Stimulated activated naive CD4-positive, alpha-beta T cell treated with Interleukin-2 at 50 U/mL for 16 hours (primary cell): ENCODE results near the gene TNFRSF25.
A peak's percentile ranks its signal among the peaks of the same experiment; 100 is the strongest.
"Not testable (repeated sequence)": the region's sequence is repeated elsewhere in the genome, so short reads cannot be mapped to it uniquely, and the experiment has no call there.

ENCODE experiments used
- DNase-seq: peaks from one replicate; lab custom pipeline; 2025; lab: John Stamatoyannopoulos, UW

TNFRSF25 gene

GRCh38 chr1:6435547-6435946, 30.4 kb downstream of the TNFRSF25 start:
- DNase-seq = no peak

DNA sequence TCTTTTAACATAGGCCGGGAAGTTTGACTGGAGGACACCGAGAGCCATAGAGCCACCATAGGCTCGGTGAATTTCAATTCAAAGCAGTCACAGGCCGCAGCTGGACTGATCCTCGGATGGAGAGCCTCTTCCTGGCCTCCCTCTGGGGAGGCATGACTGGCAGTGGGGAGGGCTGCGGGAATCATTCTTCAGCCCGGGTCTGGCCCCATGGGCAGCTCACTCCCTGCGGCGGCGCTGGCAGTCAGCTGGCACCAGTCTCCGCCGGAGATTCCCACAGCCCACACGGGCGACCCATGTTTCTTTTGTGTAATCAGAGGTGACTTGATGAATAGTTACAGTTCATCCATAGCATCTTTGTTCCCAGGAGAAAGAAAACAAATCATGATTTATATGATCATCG, 30.8 kb downstream of the TNFRSF25 start:
- no peak for DNase-seq

GRCh38 chr1:6434186-6434585, 31.8 kb downstream of the TNFRSF25 start:
- no peak for DNase-seq

- DNase-seq = not testable (repeated sequence)
These were observed 34.1 kb downstream of the TNFRSF25 start for GRCh38 chr1:6431645-6432579.

DNA sequence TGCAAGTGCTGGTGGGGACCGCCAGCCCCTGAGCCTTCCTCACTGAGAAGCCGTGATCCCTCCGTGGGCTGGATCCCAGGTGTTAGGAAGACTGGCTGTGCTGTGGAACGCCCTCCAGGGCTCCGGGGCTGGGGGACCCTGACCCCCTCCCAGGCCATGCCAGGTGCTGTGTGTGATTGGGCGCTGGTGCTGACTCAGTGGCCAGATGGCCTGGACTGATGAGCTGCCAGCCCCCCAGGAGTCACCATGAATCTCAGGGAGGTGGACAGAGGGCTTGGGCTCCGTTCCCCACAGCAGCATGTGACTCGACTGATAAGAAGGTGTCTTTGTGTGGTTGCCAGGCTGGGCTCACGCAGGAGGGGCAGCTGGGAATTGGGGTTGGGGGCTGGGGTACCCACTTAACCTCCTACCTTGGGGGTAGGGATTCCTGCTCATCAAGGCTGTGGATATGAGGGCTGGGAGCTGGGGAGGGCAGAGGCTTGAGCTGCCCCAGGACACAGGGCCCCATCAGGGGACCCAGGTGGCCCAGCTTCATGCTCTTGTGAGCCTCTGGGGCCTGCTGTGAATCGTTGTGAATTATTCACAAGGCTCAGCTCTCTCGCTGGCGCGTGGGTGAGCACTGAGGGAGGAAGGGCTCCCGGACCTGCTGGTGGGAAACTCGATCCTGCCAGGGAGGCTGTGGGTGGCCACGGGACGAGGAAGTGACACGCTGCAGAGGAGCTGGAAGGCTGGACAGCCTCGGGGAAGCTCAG, 36.1 kb downstream of the TNFRSF25 start:
- DNase-seq = not testable (repeated sequence)

DNA sequence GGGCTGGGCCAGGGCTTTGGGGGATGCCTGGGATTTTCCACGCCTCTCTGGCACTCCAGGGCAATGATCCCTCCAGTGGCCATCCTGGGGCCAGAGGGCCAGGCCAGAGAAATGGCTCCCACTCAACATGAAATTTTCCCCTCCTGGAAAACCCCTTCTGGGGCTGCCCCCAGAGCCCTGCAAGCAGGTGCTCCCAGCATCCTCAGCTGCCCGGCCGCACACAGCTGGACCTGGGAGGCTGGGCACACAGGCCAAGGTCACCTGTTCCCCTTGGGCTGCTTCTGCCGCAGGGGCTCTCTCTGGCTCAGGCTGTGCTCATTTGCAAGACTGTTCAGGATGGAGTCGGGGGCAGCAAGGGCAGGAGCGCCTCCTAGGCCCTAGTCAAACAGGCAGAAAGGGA, 37.5 kb downstream of the TNFRSF25 start:
- DNase-seq = not testable (repeated sequence)

DNA sequence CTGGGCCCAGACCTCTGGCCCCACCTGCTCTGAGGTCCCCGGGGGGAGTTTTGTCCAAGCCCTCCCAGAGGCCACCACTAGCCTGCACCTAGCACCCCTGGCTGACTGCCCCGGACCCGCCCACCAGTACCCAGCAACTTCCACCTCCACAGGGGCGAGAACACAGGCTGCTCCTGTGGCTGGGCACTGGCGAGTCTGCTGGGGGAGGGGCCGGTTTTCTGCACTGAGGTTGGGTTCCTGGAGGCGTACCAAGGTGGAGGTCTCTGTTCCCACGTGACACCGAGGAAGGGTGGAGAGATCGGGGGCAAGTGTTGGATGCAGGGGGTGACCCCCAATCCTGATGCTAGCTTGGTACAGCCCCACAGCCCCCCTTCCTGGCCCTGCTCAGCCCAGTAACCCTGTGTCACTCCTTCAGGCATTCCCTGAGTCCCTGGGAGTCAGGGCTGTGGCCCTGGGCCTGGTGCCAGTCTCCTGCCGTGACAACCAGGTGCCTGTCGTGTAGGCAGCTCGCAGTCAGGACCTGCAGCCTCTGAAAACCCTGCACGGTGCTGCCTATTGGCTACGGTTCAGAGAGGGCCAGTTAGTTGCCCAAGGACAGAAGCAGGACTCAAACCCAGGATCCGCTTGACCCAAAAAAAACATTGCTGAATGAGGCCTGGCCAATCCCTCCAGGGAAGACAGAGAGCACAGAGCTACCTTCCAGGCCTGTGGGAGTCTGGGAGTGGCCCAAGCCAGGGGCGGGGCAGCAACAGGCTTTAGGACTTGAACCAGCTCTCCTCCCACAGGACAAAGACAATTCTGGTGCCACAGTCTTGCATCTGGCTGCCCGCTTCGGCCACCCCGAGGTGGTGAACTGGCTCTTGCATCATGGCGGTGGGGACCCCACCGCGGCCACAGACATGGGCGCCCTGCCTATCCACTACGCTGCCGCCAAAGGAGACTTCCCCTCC, 38.3 kb downstream of the TNFRSF25 start:
- no peak for DNase-seq

GRCh38 chr1:6426972-6427350, 39.0 kb downstream of the TNFRSF25 start:
- no peak for DNase-seq

DNA sequence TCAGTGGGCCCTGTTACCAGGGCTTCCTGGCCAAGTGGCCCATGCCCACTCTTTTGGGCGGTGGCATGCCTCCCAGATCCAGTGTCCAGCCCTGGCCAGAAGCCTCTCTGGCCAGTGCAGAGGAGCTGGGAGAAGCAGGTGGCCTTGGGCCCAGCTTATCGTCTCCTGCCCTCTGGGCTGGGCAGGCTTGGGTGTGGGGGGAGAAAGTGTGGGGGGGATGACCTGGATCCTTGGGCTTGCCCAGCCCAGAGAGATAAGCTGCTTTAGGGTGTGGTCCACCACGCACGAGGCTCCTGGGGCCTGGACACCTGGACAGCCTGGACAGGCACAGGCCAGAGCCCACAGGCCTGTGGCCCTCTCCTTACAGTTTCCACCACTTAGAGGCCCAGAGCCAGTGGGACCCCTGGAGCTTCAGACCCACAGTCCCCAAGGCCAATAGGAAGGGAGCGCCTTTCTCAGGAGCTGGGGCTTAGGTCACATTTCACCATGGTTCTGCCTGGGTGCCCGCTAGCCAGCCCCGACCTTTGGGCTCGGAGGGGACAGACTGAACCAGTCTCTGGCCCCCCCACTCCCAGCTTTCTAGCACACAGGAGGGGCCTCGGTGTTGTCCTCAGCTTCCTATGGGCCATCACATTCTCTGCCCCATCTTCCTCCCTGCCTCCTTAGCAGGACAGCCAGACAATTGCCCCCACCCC, 39.5 kb downstream of the TNFRSF25 start:
- no peak for DNase-seq

- no peak for DNase-seq
These were observed 40.3 kb downstream of the TNFRSF25 start for GRCh38 chr1:6425658-6426057.

- DNase-seq = no peak
These were observed 41.1 kb downstream of the TNFRSF25 start, which contains the start of gene ESPN for GRCh38 chr1:6424619-6425593. TSS of gene ESPN (plus strand) at chr1:6424776. CDS start at chr1:6424956, 180 bp downstream.

DNA sequence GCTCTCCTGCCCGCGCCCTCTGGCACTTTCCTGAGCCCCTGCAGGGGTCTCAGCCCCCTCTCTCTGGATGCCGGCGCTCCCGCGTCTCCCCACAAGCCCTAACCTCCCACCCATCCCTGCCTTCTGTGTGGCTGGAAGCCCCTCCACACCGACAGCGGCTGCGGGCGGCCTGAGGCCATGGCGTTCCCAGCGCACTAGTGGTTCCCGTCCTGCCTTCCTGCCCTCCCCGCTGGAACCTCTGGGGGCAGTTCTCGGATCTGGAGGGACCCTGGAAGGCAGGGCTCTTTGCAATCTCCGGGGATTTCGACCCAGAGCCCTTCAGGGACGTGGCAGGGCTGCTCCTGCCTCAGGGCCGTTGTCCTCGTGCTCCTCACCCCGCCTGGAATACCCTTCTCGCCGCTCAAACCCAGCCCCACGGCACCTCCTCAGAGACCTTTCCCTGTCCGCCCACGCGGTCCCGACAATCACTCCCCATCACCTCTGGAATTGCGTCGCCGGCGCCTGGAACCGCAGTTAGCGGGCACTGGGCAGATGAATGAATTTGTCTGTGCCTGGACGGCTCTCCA, 41.9 kb downstream of the TNFRSF25 start:
- no peak for DNase-seq

GRCh38 chr1:6423321-6423999, 42.5 kb downstream of the TNFRSF25 start:
- DNase-seq = peak; percentile 69

DNA sequence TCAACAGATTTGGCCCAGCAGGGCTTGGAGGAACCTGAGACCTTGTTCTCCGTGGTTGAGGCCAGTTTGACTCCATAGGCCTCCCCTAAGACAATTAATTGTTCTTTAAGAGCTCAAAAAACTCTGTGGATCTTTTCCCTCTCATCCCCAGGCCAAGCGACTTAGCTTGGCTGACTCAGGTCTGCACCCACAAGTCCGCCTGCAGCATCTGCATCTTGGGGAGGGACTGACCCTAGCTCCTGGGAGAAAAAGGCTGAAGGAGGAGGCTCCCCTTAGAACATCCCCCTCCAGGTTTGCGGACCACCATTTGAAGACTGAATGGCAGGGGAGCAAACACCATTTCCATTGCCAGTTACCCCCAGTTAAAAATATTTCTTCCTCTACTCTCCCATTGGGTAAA, 44.7 kb downstream of the TNFRSF25 start:
- no peak for DNase-seq

- DNase-seq = no peak
These were observed 45.4 kb downstream of the TNFRSF25 start for GRCh38 chr1:6420454-6421042.

DNA sequence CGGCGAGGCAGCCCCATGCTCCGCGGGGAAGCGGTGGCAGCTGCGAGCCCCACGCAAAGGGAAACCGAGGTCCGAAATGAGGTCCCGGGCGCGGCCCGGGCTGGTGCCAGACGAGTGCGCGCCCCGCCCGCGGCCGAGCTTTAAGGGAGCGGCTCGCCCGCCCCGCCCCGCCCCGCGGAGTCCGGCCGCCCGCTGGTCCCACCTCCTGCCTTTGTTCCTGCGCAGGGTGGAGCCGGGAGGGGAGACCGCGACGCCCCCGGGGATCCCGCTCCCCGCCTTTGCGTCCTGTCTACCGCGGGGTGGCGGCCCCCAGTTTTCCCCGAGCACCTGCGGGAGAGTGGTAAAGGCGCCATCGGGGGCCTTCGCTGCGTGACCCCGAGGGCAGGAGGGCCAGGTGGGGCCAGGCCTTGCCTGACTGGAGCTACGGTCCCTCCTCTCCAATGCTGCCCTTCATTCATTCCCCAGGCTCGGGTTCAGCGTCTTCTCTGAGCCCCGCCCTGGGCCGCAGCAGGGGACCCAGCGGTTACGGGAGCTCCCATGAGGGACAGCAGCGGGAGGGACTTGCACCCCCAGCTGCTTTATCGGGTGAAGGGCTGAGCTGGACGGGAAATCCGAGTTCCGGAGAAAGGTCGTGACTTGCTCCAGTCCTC, 46.0 kb downstream of the TNFRSF25 start, which contains the start of gene HES2:
TSS of gene HES2 (minus strand) at position 116 of the 650 bp plus-strand sequence. CDS start at position 17, 99 bp downstream.
- DNase-seq = no peak

DNA sequence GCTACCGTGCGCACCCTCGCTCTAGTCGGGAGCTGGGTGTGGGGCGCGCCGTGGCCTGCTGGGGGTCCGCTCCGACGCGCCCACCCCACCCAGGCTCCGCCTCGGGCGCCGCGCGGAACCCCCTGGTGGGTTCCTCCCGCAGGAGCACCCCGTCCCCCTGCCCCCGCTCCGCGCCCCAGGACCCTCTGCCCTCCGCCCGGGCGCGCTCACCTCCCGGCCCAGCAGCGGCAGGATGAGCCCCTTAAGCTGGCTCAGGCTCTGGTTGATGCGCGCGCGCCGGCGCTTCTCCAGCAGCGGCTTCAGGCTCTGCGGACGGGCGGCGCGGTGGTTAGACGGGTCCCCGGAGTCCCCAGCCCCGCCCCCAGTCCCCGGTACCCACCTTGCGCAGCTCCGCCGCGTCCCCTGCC, 46.6 kb downstream of the TNFRSF25 start:
- DNase-seq = no peak
